T-helper 2 cell treated with Interferon-gamma antibody and Interleukin-4, amounts not matched to agents 5 μg/mL and 100 μg/mL, for 36 hours (primary cell): Measurements from ENCODE around the gene KIT.
A peak's percentile ranks its signal among the peaks of the same experiment; 100 is the strongest.

Experiments
- DNase-seq: peaks from one replicate; pipeline ENCODE4 v3.0.0; 2021; ENCODE audit warnings: low spot score
- H3K27ac Mint-ChIP-seq: one replicate; pipeline ENCODE4 v1.8.0; 2021; ENCODE audit warnings: mild to moderate bottlenecking, mixed read lengths
- H3K27me3 Mint-ChIP-seq: one replicate; pipeline ENCODE4 v1.8.0; 2021; ENCODE audit warnings: low read depth, mixed read lengths
- H3K36me3 Mint-ChIP-seq: one replicate; pipeline ENCODE4 v1.8.0; 2021; ENCODE audit warnings: low read depth, mixed read lengths
- H3K4me1 Mint-ChIP-seq: one replicate; pipeline ENCODE4 v1.8.0; 2021; ENCODE audit warnings: low read depth, mixed read lengths
- H3K4me3 Mint-ChIP-seq: one replicate; pipeline ENCODE4 v1.8.0; 2022; ENCODE audit warnings: mild to moderate bottlenecking, moderate library complexity, mixed read lengths
- H3K9me3 Mint-ChIP-seq: one replicate; pipeline ENCODE4 v1.8.0; 2021; ENCODE audit warnings: mixed read lengths

KIT gene

GRCh38 chr4:54669831-54670230 is 12.1 kb downstream of the KIT start:
- DNase-seq, result no peak
- Mint-ChIP-seq H3K9me3 (no peaks in the 10 kb centered on the region), H3K36me3 (no peaks in the 10 kb centered on the region), H3K27ac (no peak overlapping the region), H3K27me3 (peaks cover 25% of the 10 kb centered on the region), H3K4me1 (no peaks in the 10 kb centered on the region), H3K4me3 (no peak overlapping the region)

- H3K27me3 Mint-ChIP-seq, result peaks cover 13% of the 10 kb centered on the region
- H3K4me1 Mint-ChIP-seq, result no peaks in the 10 kb centered on the region
- no peak overlapping the region for H3K4me3 Mint-ChIP-seq
- no peaks in the 10 kb centered on the region for H3K36me3 Mint-ChIP-seq
- H3K9me3 Mint-ChIP-seq, result no peaks in the 10 kb centered on the region
- H3K27ac Mint-ChIP-seq, result no peak overlapping the region
- no peak for DNase-seq
These were observed 18.1 kb downstream of the KIT start for GRCh38 chr4:54675721-54676461.

DNA sequence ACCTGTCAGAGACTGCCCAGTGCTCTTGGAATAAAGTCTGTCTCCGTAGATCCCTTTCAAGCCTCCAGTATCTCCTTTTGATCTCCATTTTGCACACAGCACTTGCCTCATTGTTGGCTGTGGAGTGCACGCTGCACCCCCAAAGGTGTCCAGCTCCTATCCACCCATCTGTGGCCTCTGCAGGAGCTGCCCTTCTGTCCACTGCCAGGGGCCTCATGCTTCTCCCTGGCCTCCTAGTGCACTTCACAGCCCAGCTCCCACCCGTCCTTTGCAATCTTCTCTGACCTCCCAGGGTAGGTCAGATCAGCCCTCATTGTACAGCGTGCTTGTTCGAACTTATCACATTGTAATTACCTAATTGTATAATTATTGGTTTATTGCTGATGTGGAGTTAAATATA is 18.9 kb downstream of the KIT start:
- Mint-ChIP-seq H3K36me3 (no peaks in the 10 kb centered on the region), H3K4me3 (no peak overlapping the region), H3K4me1 (no peaks in the 10 kb centered on the region), H3K9me3 (no peaks in the 10 kb centered on the region), H3K27me3 (peaks cover 13% of the 10 kb centered on the region), H3K27ac (no peak overlapping the region)
- no peak for DNase-seq

DNA sequence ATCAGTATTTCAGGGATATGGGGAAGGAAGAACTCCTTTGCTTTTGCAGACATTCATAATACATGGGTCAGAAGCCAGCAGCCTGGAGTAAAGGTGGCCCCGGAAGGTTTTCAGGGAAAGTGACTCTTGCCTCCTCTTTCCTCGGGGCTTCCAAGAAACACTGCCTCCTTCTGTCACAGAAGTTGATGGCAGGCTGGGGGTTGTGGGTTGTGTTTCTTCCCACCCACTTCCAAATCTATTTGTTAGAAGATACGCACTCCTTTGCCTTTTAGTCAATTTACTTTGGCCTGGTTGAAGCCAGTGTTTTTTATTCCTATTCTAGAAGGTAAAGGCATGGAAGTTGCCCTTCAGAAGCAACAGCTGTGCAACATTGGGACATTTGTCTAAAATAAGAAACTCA is 19.7 kb downstream of the KIT start:
- H3K36me3 Mint-ChIP-seq, result no peaks in the 10 kb centered on the region
- no peaks in the 10 kb centered on the region for H3K9me3 Mint-ChIP-seq
- H3K4me3 Mint-ChIP-seq, result no peak overlapping the region
- DNase-seq, result no peak
- no peaks in the 10 kb centered on the region for H3K4me1 Mint-ChIP-seq
- no peak overlapping the region for H3K27ac Mint-ChIP-seq
- peaks cover 13% of the 10 kb centered on the region for H3K27me3 Mint-ChIP-seq

GRCh38 chr4:54677853-54678650 is 20.3 kb downstream of the KIT start:
- Mint-ChIP-seq H3K36me3 (no peaks in the 10 kb centered on the region), H3K27me3 (peaks cover 11% of the 10 kb centered on the region), H3K27ac (no peak overlapping the region), H3K4me1 (no peaks in the 10 kb centered on the region), H3K4me3 (no peak overlapping the region), H3K9me3 (no peaks in the 10 kb centered on the region)
- no peak for DNase-seq

DNA sequence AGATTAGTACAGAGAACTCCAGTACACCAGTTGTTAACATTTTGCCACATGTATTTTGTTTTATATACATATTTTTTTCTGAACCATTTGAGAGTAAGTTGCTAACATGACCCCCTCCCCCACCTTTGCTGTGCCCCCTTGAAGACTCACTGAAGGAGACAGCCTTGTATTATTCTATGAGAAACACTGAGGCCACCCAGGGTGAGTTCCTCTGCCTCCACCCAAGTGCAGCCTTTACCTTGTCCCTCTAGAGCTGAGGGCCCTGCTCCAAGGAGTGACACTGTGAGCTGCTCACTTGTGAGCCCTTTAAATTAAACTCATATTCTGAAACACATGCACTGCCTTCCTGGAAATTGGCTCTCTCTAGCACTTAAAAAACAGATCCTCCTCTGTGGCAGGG is 21.1 kb downstream of the KIT start:
- peaks cover 6% of the 10 kb centered on the region for H3K27me3 Mint-ChIP-seq
- no peak overlapping the region for H3K4me3 Mint-ChIP-seq
- no peak overlapping the region for H3K27ac Mint-ChIP-seq

DNA sequence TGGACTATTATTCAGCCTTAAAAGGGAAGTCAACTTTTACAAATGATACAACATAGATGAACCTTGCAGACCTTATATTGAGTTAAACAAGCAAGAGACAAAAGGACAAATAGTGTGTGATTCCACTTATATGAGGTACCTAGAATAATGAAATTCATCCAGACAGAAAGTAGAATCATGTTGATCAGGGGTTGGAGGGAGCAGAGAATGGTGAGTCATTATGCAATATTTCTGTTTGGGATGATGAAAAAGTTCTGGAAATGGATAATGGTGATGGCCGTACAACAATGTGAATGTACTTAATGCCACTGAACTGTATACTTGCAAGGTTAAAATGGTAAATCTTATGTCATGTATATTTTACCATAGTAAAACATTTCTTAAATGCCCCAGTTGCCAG is 22.1 kb downstream of the KIT start:
- H3K4me3 Mint-ChIP-seq, result no peak overlapping the region
- peaks cover 6% of the 10 kb centered on the region for H3K27me3 Mint-ChIP-seq
- H3K27ac Mint-ChIP-seq, result no peak overlapping the region
- H3K4me1 Mint-ChIP-seq, result peaks cover 7% of the 10 kb centered on the region
- no peak for DNase-seq
- no peaks in the 10 kb centered on the region for H3K9me3 Mint-ChIP-seq
- no peaks in the 10 kb centered on the region for H3K36me3 Mint-ChIP-seq

More for the DNA sequence above, 21.1 kb downstream of the KIT start:
- no peak for DNase-seq
- Mint-ChIP-seq H3K9me3 (no peaks in the 10 kb centered on the region), H3K4me1 (peaks cover 2% of the 10 kb centered on the region), H3K36me3 (no peaks in the 10 kb centered on the region)

- Mint-ChIP-seq H3K27me3 (peaks cover 3% of the 10 kb centered on the region), H3K36me3 (no peaks in the 10 kb centered on the region), H3K9me3 (no peaks in the 10 kb centered on the region), H3K4me3 (peak overlapping the region; percentile 13), H3K27ac (no peak overlapping the region), H3K4me1 (peaks cover 10% of the 10 kb centered on the region)
- peak; percentile 26 for DNase-seq
These were observed 26.0 kb downstream of the KIT start for GRCh38 chr4:54683616-54684346.

DNA sequence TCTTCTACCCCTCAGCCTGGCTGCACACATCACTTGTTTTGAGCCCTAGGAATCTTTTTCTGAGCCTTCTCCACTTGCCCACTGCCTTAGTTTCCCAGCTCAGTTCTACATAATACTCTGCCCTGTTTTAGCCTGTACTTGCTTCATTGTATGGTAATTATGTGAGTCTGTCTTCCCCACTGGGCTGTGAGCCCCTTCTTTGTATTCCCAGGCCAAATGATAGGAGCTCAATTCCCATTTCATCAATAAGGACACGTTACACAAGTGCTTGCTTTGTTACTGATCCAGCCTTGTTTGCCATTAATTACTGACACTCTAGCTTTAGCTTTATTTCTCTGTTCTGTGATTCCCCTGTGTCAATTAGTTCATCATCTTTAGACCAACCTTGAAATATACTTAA is 28.1 kb downstream of the KIT start:
- Mint-ChIP-seq H3K4me1 (peaks cover 10% of the 10 kb centered on the region), H3K27me3 (no peaks in the 10 kb centered on the region), H3K36me3 (no peaks in the 10 kb centered on the region), H3K27ac (no peak overlapping the region), H3K9me3 (no peaks in the 10 kb centered on the region), H3K4me3 (no peak overlapping the region)
- DNase-seq, result no peak

DNA sequence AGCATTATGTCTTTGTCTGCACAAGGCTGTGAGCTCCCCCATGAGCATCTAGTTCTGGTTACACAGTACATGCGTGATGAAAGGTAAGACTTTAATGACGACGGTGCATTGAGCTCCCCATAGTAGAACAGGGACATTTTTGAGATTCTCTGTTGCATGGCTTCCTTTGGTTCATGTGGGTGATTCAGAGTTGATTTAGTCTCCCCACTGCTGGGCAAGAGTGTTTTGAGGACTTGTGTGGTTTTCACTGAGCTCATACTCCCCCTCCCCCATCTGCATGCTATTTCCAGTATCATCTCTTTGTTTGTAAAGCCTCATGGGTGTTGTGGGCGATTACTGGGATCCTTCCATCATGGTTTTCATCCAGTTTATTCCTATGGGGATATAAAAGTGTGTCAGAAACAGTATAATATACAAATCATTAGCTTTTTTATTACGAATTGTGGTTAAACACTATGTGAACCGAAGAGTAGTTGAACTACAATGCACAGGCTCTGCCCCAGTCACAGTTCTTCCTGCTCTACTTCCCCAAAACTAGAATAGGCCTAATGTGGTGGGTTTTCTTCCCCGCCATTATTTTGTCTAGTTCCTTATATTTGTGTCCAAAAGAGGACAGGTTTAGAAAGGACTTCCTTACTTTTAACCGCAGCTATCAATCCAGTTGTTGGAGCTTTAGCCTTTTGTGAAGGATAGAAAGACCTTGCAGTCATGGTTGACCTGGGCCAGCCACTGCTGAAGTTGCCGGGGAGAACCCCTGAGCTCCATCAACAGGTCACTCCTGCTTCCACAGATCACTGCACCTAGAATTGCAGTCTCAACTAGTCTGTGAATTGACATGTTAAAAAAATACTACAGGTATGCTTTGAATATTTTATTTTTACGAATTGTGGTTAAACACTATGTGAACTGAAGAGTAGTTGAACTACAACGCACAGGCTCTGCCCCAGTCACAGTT is 30.4 kb downstream of the KIT start:
- H3K27ac Mint-ChIP-seq, result no peak overlapping the region
- H3K9me3 Mint-ChIP-seq, result no peaks in the 10 kb centered on the region
- peaks cover 5% of the 10 kb centered on the region for H3K27me3 Mint-ChIP-seq
- H3K4me1 Mint-ChIP-seq, result peaks cover 10% of the 10 kb centered on the region
- DNase-seq, result no peak
- H3K4me3 Mint-ChIP-seq, result no peak overlapping the region
- H3K36me3 Mint-ChIP-seq, result no peaks in the 10 kb centered on the region

DNA sequence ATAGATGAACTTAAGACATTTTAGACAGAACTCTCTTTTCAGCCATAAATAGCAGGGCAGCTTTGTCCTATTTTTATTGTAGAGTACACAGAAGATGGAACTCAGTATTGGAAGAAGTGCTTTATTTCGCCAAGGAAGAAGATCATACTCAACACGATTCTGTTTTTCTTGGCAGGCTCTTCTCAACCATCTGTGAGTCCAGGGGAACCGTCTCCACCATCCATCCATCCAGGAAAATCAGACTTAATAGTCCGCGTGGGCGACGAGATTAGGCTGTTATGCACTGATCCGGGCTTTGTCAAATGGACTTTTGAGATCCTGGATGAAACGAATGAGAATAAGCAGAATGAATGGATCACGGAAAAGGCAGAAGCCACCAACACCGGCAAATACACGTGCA is 37.6 kb downstream of the KIT start:
- peaks cover 5% of the 10 kb centered on the region for H3K27me3 Mint-ChIP-seq
- no peaks in the 10 kb centered on the region for H3K4me1 Mint-ChIP-seq
- H3K9me3 Mint-ChIP-seq, result no peaks in the 10 kb centered on the region
- no peak overlapping the region for H3K27ac Mint-ChIP-seq
- DNase-seq, result no peak
- no peaks in the 10 kb centered on the region for H3K36me3 Mint-ChIP-seq
- no peak overlapping the region for H3K4me3 Mint-ChIP-seq

- no peak for DNase-seq
- peaks cover 5% of the 10 kb centered on the region for H3K27me3 Mint-ChIP-seq
- H3K36me3 Mint-ChIP-seq, result no peaks in the 10 kb centered on the region
- H3K9me3 Mint-ChIP-seq, result no peaks in the 10 kb centered on the region
- no peak overlapping the region for H3K4me3 Mint-ChIP-seq
- H3K27ac Mint-ChIP-seq, result no peak overlapping the region
- H3K4me1 Mint-ChIP-seq, result no peaks in the 10 kb centered on the region
These were observed 38.0 kb downstream of the KIT start for GRCh38 chr4:54695788-54696187.

- Mint-ChIP-seq H3K4me1 (no peaks in the 10 kb centered on the region), H3K27ac (no peak overlapping the region), H3K4me3 (no peak overlapping the region), H3K27me3 (no peaks in the 10 kb centered on the region), H3K36me3 (no peaks in the 10 kb centered on the region), H3K9me3 (no peaks in the 10 kb centered on the region)
- DNase-seq, result no peak
These were observed 38.9 kb downstream of the KIT start for GRCh38 chr4:54696649-54697048.
